Measurements from ENCODE around the gene TMEM125. TPM values are rescaled to one million over a fixed set of nuclear protein-coding genes. Genes with fewer than 3 reads are reported as not detected.

Gene TMEM125
- total and polyA plus RNA-seq, 2 of the 4 experiments (the other 2 are of a cell fraction), result under 0.01 to 0.03 TPM

GRCh38 chr1:43282220-43283195 is 12.7 kb downstream of the TMEM125 start:
- in situ Hi-C loops (cut with MboI; ENCODE audit: low sequenced_read_pairs), result no loop called here
- Histone ChIP-seq H3K9me1 (ENCODE audit: insufficient read depth, low read length) (no peaks in the 10 kb centered on the region), H3K4me1 (ENCODE audit: control insufficient read depth, insufficient read depth, low read length) (no peaks in the 10 kb centered on the region), H3K14ac (replicated peaks; ENCODE audit: low read depth, low read length) (no peak overlapping the region), H2BK20ac (ENCODE audit: low read depth, low read length) (no peak overlapping the region), H3K4ac (ENCODE audit: low read depth, low read length) (no peak overlapping the region), H3K9ac (ENCODE audit: low read depth, low read length) (no peak overlapping the region), H2BK5ac (ENCODE audit: low read depth, low read length, poor library complexity, severe bottlenecking) (no peak overlapping the region), H3K4me2 (ENCODE audit: low read depth, low read length) (no peak overlapping the region), H3K4me3 (ENCODE audit: insufficient read depth, low read depth, low read length) (no peak overlapping the region), H3K79me1 (ENCODE audit: low read depth in 1 of 2, low read length in 2 of 2) (no peaks in the 10 kb centered on the region), H3K18ac (ENCODE audit: low read depth, low read length) (no peak overlapping the region), H4K5ac (ENCODE audit: low read depth, low read length) (no peak overlapping the region), H3K27ac (ENCODE audit: insufficient read depth, low read length) (no peak overlapping the region), H2AFZ (replicated peaks; ENCODE audit: low read length, poor library complexity) (no peak overlapping the region), H3K9me3 (ENCODE audit: control insufficient read depth, insufficient read depth, low read length) (no peaks in the 10 kb centered on the region), H3K27me3 (ENCODE audit: control insufficient read depth, insufficient read depth, low read length) (peaks cover 20% of the 10 kb centered on the region), H2BK120ac (ENCODE audit: low read depth, low read length) (no peak overlapping the region), H3K36me3 (ENCODE audit: control insufficient read depth, insufficient read depth, low read length) (no peaks in the 10 kb centered on the region), H2AK5ac (ENCODE audit: low read depth, low read length) (no peak overlapping the region), H4K91ac (ENCODE audit: insufficient read depth, low read depth, low read length) (no peak overlapping the region), H4K8ac (ENCODE audit: low read depth in 2 of 2, low read length in 2 of 2) (no peak overlapping the region), H3K56ac (ENCODE audit: extremely low read depth, insufficient read depth, low read length) (no peak overlapping the region), H3K23ac (ENCODE audit: low read depth, low read length) (no peak overlapping the region), H4K20me1 (ENCODE audit: insufficient read depth, low read length) (no peaks in the 10 kb centered on the region), H2BK15ac (ENCODE audit: low read depth, low read length) (no peak overlapping the region), H2AK9ac (replicated peaks; ENCODE audit: low read depth, low read length, poor library complexity) (peak overlapping the region; percentile 42)
- intact Hi-C loops (cut with micrococcal nuclease), result no loop called here
- dilution Hi-C loops (cut with HindIII; ENCODE audit: low sequenced_read_pairs, unreplicated experiment), result no loop called here
- 86% methylated on average over 7 of the region's 15 CpGs; no CpG with 5 or more reads in 1 of the 2 experiments for WGBS, 2 experiments (ENCODE audit: extremely low coverage in 2 of 2, insufficient read length in 1 of 2)
- ChIA-PET CTCF (interaction anchor here (0.5 kb wide), 1 partner anchor 750 kb away, joined by 3 read pairs; no protein-coding TSS in a partner anchor), POLR2A (ENCODE audit: unreplicated experiment) (no interaction called here)
- ATAC-seq (ENCODE audit: low read depth) (no peak), DNase-seq (no peak)
- BruUV-seq (replicated peaks), result no TSS peak
- TF ChIP-seq NFE2L2 (IDR thresholded peaks at IDR 0.05; ENCODE audit: low read depth, low read length) (no peak), FOS (IDR thresholded peaks at IDR 0.05; ENCODE audit: low read depth, low read length) (no peak), USF2 (IDR thresholded peaks at IDR 0.05; ENCODE audit: low read depth, low read length) (no peak), CTCF (conservative IDR thresholded peaks at IDR 0.05; ENCODE audit: low read depth, low read length) (no peak), SMC3 (IDR thresholded peaks at IDR 0.05; ENCODE audit: low read depth, low read length) (no peak), ELK1 (IDR thresholded peaks at IDR 0.05; ENCODE audit: borderline replicate concordance, low read depth, low read length) (no peak), CHD1 (IDR thresholded peaks at IDR 0.05; ENCODE audit: low read depth, low read length) (no peak), MXI1 (IDR thresholded peaks at IDR 0.05; ENCODE audit: borderline replicate concordance, low read depth, low read length) (no peak), BHLHE40 (IDR thresholded peaks at IDR 0.05; ENCODE audit: low read depth, low read length) (no peak), MAZ (IDR thresholded peaks at IDR 0.05; ENCODE audit: borderline replicate concordance, low read depth, low read length) (no peak), MAFK (IDR thresholded peaks at IDR 0.05; ENCODE audit: low read depth, low read length) (no peak), CEBPB (IDR thresholded peaks at IDR 0.05; ENCODE audit: low read depth, low read length) (no peak), POLR2A (IDR thresholded peaks at IDR 0.05; ENCODE audit: low read depth, low read length) (no peak), RAD21 (IDR thresholded peaks at IDR 0.05; ENCODE audit: low read length) (no peak)

Measured in IMR-90 (cell line).